Lung (tissue), 12 donors: Measurements from ENCODE around the gene VWA5B1. TPM values are rescaled to one million over a fixed set of nuclear protein-coding genes. Genes with fewer than 3 reads are reported as not detected.

Experiments
- ATAC-seq: fragments of 200-7000 bp; cut with Tn5 transposase; one replicate; pipeline ENCODE4 v1.9.1; 2020; ENCODE audit warnings: moderate number of reproducible peaks; ENCODE audit not compliant: insufficient read depth, low FRiP score
- DNase-seq, 3 donors: peaks; one replicate each; pipeline ENCODE4 v3.0.0-alpha.2; 2013 to 2017
- H3K27ac ChIP-seq, 2 donors: one replicate each; pipeline ENCODE4 v1.5.1; 2013; ENCODE audit warnings: mild to moderate bottlenecking in 2 of 2, moderate library complexity in 2 of 2, control low read depth in 1 of 2, inconsistent platforms in 1 of 2, low read depth in 1 of 2, low read length in 1 of 2
- H3K27me3 ChIP-seq, 3 donors: one replicate each; pipeline ENCODE4 v1.5.1; 2013; ENCODE audit warnings: low read length in 2 of 3; ENCODE audit not compliant: control insufficient read depth in 3 of 3, insufficient read depth in 3 of 3
- H3K36me3 ChIP-seq, 4 donors: one replicate each; pipeline ENCODE4 v1.5.1; 2013; ENCODE audit warnings: low read length in 4 of 4, mild to moderate bottlenecking in 1 of 4, moderate library complexity in 1 of 4; ENCODE audit not compliant: control insufficient read depth in 4 of 4, insufficient read depth in 4 of 4
- H3K4me1 ChIP-seq, 5 donors: one replicate each; pipeline ENCODE4 v1.5.1; 2013; ENCODE audit warnings: low read length in 5 of 5, mild to moderate bottlenecking in 2 of 5, moderate library complexity in 1 of 5; ENCODE audit not compliant: control insufficient read depth in 5 of 5, insufficient read depth in 5 of 5
- H3K4me3 ChIP-seq: one replicate; pipeline ENCODE4 v1.5.1; 2013; ENCODE audit warnings: mild to moderate bottlenecking, control low read depth, moderate library complexity
- H3K9ac ChIP-seq, 2 donors: one replicate each; pipeline ENCODE4 v1.5.1; 2013; ENCODE audit warnings: low read length in 2 of 2, control low read depth in 1 of 2; ENCODE audit not compliant: insufficient read depth in 1 of 2
- H3K9me3 ChIP-seq, 4 donors: one replicate each; pipeline ENCODE4 v1.5.1; 2013; ENCODE audit warnings: low read length in 3 of 4, mild to moderate bottlenecking in 1 of 4, moderate library complexity in 1 of 4; ENCODE audit not compliant: control insufficient read depth in 4 of 4, insufficient read depth in 3 of 4
- CTCF ChIP-seq: IDR thresholded peaks from 2 replicates; pipeline ENCODE4 v1.5.1; 2012; ENCODE audit warnings: mild to moderate bottlenecking; ENCODE audit errors: control extremely low read depth, extremely low read depth
- WGBS, 2 donors: extraction: QIAGEN DNeasy Blood & Tissue Kit; methylation state at CpG; one replicate each; pipeline ENCODE4 v1.1.7; 2013; 5-methylcytosine and 5-hydroxymethylcytosine counted together
- polyA plus RNA-seq, 2 donors: library from polyadenylated mRNA; stranded (reverse); fragments of 200-250 nt; gene quantifications; one replicate each; pipeline ENCODE4 v1.2.1, GENCODE V29; 2013
- total RNA-seq, 2 donors: library from RNA; depleted of rRNA in 1 of 2; stranded (reverse); fragments of >200 nt in 1 of 2; gene quantifications; one replicate each; pipeline ENCODE4 v1.2.1, GENCODE V29; 2014 to 2021
- donor health status: control.
- donor health status: control.
- donor health status: Bipolar disorder and iron deficiency.
- donor health status: healthy.
- donor health status: DM: yes; HTN: yes; CAD: no.

Gene VWA5B1
- total and polyA plus RNA-seq, 4 donors: 0.02 to 0.40 (median 0.26) TPM

DNA sequence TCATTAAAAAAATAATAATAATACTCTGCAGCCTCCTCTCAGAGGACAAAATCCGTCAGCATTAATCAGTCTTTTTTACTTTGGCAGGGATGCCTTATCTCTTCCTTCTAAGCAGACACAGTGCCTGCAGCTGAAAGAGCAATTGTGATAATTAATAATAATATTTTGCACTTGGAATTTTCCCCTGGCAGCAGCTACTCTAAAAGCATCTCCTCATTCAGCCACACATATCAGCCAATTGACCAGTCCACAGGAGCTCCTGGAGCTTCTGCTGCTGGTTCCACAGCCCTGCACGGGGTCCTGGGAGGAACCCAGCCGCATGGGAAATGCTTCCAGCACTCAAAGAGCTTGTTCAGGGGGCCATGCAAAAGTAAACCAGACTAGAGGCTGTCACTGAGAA is 31.0 kb upstream of the VWA5B1 start:
- Histone ChIP-seq H3K4me1 (peaks cover 0 to 9% (median 0%) of the 10 kb centered on the region in 5 donors), H3K4me3 (no peak overlapping the region), H3K9ac (no peak overlapping the region), H3K27me3 (peaks cover 0 to 4% (median 0%) of the 10 kb centered on the region in 3 donors), H3K9me3 (peaks cover 0 to 1% (median 0%) of the 10 kb centered on the region in 4 donors), H3K27ac (no peak overlapping the region), H3K36me3 (no peaks in the 10 kb centered on the region)
- peak in 2 of 3 donors; percentile 29 to 56 for DNase-seq
- TF ChIP-seq CTCF: no peak
- ATAC-seq: no peak
- WGBS, 2 donors: 58 to 63% methylated on average over 3 of the region's 3 CpGs

DNA sequence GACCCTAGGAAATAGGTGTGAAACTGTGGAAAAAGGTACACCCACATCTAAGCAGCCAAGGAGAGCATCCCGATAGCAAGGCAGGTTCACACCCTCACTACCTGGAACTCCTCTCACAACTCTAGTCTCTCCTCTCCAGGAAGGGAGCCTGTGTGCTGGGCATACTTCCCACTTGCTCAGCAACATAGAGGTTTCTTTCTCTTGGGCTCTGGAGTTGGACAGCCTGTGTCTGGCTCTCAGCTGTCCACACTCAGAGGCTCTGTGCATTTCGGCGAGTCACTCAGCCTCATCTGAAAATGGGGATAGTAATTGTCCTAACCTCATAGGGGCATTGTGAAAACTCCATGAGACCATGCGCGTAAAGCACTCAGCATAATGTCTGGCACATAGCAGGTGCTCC is 29.6 kb upstream of the VWA5B1 start:
- Histone ChIP-seq H3K27me3 (peaks cover 0 to 4% (median 0%) of the 10 kb centered on the region in 3 donors), H3K9me3 (peaks cover 0 to 1% (median 0%) of the 10 kb centered on the region in 4 donors), H3K4me1 (peaks cover 0 to 23% (median 0%) of the 10 kb centered on the region in 5 donors), H3K27ac (no peak overlapping the region), H3K4me3 (no peak overlapping the region), H3K9ac (no peak overlapping the region), H3K36me3 (no peaks in the 10 kb centered on the region)
- 92 to 95% methylated on average over 5 of the region's 5 CpGs for WGBS, 2 donors
- DNase-seq (no peak), ATAC-seq (no peak)
- no peak for TF ChIP-seq CTCF

DNA sequence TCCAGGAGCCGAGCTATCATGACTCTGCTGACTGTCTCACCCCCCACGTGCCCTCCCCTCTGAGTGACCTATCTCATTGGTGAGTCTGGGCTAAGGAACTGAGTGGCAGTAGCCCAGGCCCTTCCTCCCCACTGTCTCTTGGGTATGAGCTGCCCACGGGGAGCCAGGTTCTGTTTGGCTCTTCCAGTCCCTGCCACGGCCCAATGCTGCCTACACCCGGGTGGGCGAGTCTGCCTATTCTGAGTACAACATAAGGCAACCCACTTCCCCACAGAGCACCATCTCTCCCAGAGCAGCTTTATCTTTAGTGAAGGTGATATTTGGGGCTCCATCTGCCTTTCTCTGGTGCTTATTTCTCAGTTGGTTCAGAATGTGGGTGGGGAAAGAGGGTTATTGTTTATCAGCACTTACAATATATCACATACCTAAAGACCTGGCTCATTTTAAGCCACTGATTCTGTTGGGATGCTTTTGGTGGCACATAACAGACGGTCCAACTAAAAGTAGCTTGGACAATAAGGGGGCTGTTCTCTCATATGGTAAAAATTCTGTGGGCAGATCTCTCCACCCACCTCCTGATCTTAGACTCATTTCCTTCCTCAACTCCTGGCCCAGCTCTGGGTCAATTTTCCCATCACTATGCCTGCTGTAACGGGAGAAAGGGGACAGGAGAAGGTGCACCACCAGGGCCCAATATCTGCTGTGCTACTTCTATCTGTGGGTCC is 27.7 kb upstream of the VWA5B1 start:
- Histone ChIP-seq H3K27me3 (no peaks in the 10 kb centered on the region), H3K36me3 (no peaks in the 10 kb centered on the region), H3K4me1 (peaks cover 0 to 28% (median 0%) of the 10 kb centered on the region in 5 donors), H3K9me3 (no peaks in the 10 kb centered on the region), H3K27ac (no peak overlapping the region), H3K4me3 (no peak overlapping the region), H3K9ac (no peak overlapping the region)
- no peak for ATAC-seq
- TF ChIP-seq CTCF: no peak
- DNase-seq: no peak
- WGBS, 2 donors: 77 to 78% methylated on average over 8 of the region's 8 CpGs
